Measurements from ENCODE around the gene ADAMTSL5.
"Not testable (repeated sequence)": the region's sequence is repeated elsewhere in the genome, so short reads cannot be mapped to it uniquely, and the experiment has no call there.

The ADAMTSL5 gene

DNA sequence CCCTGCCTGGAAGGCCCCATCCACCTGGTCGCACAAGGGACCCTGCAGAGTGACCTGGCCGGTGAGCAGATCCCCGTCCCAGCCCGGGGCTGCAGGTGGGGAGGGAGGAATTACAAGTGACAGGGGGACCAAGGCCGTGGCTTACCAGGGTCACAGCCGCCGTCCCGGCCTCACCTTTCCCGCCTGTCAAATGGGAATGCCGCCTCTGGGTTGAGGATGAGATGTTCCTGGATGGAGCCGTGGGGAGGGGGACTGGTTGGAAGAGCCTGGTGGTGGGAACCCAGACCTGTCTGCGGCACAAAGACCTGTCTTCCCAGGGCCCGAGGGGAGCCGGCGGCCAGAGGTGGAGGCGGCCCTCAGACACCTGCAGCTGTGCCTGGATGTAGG is 16.6 kb upstream of the ADAMTSL5 start:
- DNase-seq (ENCODE audit: low spot score) = no peak

DNA sequence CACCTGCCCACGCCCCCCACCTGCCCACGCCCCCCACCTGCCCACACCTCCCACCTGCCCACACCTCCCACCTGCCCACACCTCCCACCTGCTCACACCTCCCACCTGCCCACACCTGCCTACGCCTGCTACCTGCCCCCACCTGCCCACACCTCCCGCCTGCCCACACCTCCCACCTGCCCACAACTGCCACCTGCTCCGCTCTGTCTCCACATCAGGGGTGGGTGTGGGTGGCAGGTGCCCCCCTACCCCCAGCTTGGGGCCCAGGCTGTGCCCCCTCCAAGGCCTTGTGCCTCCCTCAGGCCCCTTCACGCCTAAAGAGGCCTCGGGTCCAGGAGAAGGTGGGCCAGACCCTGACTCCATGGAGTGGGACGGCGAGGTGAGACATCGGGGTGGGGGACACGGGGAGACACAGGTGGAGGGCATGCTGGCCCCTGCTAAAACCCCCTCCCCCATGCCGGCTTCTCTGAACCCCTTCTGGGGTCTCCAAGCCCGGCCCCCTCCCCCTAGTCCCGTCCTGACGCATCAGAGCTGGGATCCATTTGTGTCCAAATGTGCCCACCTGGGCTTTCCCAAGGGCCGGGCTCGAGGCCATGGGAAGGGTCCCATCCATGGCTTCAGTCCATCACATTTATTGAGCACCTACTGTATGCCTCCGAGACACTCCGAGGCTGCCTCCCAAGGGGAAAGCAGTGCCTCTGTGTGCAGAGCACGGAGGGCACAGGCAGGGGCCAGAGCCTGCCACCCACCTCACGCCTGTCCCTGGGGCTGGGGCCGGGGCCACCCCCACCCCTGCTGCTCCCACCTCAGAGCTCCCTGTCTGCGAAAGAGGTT is 16.0 kb upstream of the ADAMTSL5 start:
- no peak for DNase-seq (ENCODE audit: low spot score)

DNA sequence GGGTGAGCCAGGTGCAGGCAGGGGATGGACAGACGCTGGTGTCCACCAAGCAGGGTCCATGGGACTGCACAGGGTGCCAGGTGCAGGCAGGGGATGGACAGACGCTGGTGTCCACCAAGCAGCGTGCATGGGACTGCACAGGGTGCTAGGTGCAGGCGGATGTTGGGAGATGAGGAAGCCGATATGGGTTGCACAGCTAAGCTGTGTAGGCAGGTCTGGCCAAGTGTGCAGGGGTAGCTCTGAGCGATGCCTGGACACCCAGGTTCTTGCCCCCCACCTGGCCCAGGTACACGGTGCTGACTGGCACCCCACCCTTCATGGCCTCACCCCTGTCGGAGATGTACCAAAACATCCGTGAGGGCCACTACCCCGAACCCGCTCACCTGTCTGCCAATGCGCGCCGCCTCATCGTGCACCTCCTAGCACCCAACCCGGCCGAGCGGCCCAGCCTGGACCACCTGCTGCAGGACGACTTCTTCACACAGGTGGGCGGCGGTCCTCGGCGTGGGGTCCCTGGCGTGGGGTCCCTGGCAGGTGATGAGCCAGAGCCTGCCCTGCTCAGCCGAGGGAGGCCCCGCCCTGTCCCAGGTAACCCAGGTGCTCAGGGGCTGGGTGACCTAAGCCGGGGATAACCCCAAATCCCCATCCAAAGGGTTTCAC is 15.0 kb upstream of the ADAMTSL5 start:
- no peak for DNase-seq (ENCODE audit: low spot score)

DNA sequence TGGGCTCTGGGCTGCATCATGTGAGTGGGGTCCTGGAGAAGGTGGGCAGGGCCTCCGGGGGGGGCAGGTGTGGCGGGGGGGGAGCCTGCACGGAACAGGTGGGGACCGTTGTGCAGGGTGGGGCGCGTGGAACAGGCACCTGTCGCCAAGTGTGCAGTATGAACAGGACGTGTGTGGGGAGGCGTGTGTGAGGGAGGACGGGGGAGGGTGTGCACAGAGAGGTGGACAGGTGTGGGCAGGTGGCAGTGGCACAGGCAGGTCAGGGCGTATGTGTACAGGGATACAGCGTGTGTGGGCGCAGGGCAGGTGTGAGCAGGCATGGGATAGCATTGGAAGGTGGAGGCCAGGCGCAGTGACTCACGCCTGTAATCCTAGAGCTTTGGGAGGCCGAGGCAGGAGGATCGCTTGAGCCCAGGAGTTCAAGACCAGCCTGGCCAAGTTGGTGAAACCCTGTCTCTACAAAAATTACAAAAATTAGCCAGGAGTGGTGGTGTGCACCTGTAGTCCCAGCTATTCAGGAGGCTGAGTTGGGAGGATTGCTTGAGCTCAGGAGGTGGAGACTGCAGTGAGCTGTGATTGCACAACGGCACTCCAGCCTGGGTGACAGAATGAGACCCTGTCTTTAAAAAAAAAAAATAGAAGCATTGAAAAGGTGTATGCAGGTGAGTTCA is 14.3 kb upstream of the ADAMTSL5 start:
- DNase-seq (ENCODE audit: low spot score) = no peak

DNA sequence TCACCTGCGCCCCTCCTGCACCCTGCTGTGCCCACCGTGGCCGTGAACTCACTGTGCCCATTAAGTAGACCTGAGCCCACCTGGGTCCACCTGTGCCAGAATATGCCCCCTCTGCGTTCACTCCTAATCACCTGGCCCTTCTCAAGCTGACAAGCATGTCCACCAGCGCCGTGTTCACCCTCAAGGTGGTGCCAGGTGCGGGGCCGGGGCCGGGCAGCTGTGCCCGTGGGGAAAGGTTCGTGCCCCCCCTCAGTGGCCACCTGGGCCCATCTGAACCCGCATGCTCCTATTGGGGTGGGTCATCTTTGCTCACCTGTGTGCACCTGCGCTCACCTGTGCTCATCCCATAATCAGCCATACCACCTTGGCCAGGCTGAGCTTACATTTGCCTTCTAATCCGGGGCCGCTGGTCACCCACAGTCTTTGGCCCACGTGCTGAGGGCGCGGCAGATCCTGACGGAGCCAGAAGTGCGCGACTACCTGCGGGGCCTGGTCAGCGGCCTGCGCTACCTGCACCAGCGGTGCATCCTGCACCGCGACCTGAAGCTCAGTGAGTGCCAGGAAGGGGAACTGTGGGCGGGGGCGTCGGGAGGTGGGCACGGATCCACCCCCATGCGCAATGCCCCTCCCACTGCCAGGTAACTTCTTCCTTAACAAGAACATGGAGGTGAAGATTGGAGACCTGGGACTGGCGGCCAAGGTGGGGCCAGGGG is 13.4 kb upstream of the ADAMTSL5 start:
- DNase-seq (ENCODE audit: low spot score) = no peak

DNA sequence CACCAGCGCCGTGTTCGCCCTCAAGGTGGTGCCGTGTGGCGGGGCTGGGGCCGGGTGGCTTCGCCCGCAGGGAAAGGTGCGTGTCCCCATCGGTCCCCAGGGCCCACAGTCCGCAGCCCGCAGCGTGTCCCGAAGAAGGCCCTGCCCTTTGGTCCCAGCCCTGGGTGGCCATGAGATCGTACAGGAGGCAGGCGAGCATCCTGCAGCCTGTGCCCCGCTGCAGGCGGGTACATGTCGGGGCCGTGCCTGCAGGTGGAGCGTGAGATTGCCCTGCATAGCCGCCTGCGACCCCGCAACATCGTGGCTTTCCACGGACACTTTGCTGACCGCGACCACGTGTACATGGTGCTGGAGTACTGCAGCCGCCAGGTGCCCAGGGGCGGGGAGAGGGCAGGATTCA is 12.5 kb upstream of the ADAMTSL5 start:
- DNase-seq (ENCODE audit: low spot score) = no peak

DNA sequence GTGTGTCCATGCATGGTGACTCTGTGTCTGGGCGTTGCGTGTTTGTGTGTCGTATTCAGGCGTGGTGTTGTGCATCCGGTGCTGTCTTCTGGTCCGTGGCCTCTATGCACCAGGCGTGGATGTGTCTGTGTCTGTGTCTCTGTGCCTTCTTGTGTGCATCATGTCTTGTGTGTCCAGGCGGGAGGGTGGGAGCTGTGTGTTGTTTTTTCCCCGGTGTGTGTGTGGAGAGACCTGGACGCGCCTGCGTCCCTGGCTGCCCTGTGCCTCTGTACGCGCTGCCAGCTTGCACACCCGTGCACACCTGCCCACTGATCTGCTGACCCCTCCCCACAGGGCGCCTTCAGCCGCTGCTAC is 12.1 kb upstream of the ADAMTSL5 start:
- DNase-seq (ENCODE audit: low spot score) = no peak

DNA sequence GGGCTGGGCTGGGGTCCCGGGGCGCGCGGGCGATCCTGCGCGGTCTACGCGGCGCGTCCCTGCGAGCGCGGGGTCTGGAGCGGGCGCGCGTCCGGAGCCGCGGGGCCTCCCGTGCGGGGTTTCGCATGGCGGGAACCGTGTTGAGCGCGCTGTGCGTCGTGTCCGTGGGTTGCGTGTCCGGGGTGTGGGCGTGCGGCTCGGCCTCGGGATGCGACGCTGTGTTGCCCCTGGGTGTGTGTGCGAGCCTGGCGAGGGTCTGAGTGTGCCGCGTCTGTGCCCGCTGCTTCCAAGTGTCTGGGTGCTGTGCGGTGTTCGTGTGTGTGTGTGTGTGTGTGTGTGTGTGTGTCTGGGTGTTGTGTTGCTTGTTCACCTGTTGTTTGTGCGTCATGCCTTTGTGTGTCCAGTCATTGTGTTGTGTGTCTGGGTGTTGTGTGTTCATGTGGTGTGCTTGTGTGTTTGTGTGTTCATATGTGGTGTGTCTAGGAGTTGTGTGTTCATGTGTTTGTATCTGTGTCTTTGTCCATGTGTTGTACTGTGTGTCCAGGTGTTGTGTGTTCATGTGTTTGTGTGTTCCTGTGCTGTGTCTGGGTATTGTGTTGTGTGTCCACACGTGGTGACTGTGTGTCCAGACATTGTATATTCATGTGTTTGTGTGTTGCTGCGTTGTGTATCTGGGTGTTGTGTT is 11.6 kb upstream of the ADAMTSL5 start:
- DNase-seq (ENCODE audit: low spot score) = no peak

DNA sequence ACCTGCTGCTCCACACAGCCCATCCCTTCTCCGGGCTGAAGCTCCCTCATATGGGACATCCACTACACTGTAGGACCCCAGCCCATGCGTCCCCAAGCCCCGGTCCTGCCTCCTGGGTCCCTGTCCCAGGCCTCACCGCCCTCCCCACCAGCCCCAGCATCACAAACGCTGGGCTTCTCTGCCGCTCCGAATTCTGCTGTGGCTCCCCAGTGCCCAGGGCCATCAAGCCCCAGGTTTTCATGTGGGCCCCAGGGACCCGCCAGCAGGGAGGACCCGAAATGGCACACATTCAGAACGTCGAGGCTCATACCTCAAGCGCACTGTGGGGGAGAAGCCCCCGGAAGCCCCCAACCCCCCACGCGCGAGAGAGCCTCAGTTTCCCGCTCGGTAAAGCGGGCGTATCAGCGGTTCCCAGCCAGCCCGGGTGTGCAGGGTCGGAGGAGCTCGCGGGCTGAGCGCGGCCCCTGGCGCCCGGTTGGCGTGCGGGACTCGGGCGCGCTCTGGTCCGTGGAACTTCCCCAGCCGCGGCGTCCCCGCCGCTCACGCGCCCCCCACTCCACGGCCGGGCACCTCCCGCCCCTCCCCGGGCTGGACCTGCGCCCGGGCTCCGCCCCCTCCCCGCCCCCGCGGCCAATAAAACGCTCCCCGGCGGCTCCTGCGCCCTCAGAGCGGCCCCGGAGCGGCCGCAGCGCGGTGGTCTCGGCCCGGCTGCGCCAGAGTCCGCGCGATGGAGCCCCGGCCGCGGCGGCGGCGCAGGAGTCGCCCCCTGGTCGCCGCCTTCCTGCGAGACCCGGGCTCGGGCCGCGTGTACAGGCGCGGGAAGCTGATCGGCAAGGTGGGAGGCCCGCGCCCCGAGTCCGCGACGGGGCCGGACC is 10.8 kb upstream of the ADAMTSL5 start, which contains the start of gene PLK5:
TSS of gene PLK5 (plus strand) at position 666 of the 875 bp plus-strand sequence. CDS start 2,920 bp downstream, outside the sequence.
- DNase-seq (ENCODE audit: low spot score) = no peak

DNA sequence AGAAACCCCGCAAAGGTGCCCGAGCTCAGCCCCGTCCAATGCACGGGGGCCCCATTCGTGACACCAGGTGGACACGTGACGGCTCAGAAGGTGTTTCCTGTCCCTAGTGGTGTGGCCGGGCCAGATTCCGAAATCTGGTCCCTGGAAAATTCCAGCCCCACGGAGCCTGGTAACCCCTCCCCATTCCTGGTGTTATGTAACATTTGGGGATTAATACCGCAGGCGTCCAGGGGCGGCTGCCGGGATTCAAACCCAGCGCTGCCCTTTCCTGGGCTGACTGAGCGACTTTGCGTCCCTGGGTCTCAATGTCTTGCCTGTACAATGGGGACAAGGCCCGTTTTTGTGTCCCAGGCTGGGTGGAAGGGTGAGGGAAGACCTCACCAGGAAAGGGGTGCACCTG is 10.0 kb upstream of the ADAMTSL5 start:
- DNase-seq (ENCODE audit: low spot score) = no peak

DNA sequence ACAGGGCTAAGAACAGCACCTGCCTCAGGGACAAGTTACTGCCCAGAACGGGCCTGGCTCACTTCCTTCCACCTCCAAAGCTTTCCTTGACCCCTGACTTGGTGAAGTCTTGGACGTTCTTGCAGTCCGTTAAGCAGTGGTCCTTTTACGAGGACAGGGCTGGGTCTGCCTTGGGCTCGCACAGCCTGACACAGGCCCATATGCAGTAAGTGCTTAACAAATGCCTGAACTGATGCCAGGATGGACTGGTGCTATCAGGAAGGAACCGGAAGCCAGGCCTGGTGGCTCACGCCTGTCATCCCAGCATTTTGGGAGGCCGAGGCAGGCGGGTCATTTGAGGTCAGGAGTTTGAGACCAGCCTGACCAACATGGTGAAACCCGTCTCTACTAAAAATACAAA is 9.2 kb upstream of the ADAMTSL5 start:
- no peak for DNase-seq (ENCODE audit: low spot score)

DNA sequence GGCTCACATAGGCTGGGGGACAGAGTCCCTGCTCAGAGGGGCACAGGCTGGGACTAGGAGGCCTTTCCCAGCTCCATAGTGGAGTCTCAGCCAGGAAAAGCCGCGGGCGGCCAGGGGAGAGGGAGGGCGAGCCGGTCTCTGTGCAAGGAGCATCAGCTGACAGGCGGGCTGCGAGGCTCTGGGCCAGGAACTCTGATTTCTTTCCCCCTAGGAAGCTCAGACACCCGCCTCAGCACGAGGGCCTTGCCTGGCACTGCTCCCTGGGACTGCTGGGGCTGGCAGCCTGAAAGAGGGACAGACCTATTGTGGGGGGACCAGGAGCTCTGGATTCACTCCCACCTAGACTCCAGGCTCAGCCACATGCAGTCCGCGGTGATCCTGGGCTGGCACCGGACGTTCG is 8.8 kb upstream of the ADAMTSL5 start:
- DNase-seq (ENCODE audit: low spot score) = no peak

DNA sequence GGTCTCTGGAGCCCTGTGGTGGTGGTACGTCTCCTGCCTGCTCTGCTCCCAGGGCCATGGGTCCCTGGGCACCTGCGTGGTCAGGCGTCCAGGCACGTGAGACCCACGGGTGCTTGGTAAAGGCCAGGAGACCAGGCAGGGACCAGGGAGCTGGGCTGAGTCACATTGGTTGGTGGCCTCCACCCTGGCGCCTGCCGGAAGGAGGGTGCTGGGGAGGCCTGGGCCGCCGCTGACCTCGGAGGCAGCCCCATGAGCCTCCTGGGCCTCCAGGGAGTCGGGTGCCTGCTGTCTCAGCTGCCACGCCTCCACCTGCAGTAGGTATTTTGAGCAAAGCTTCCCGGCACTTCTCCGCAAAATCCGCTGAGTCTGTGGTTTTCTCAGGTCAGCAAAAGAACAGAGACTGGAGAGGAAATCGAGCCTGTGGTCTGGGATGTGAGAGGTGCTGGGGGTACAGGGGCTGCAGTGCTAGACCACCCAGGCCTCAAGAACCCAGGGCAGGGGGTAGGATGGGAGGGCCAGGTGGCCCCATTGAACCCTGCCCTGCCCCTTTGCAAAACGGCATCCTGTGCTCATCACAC is 7.5 kb upstream of the ADAMTSL5 start:
- no peak for DNase-seq (ENCODE audit: low spot score)

DNA sequence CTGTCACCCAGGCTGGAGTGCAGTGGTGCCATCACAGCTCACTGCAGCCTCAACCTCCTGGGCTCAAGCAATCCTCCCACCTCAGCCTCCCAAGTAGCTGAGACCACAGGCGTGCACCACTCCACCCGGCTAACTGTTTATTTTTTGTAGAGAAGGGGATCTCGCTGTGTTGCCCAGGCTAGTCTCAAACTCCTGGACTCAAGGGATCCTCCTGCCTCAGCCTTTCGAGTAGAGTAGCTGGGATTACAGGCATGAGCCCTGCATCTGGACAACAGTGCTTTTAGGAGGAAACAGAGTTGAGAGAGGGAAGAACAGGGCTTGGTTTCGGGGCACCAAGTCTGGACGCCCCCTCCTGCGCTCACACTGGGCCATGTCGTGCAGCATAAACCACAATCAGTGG is 7.0 kb upstream of the ADAMTSL5 start:
- DNase-seq (ENCODE audit: low spot score) = not testable (repeated sequence)

DNA sequence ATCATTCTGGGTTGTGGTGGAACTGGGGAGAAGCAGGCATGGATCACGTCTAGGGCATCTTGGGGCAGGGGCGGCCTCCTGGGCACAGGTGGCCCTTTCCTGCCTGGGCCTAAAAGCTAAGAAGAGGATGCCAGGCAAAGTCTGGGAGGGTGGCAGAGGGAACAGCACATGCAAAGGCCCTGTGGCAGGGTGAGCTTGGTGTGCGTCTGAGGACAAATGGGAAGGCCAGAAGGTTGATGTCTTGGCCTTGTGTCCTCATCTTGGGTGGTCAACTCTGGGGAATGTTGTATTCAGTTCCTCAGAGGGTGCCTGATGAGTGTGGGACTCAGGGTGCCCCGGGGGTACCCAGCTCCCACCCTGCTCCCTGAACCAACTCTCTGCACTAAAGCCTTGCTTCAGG is 5.7 kb upstream of the ADAMTSL5 start:
- DNase-seq (ENCODE audit: low spot score) = no peak

DNA sequence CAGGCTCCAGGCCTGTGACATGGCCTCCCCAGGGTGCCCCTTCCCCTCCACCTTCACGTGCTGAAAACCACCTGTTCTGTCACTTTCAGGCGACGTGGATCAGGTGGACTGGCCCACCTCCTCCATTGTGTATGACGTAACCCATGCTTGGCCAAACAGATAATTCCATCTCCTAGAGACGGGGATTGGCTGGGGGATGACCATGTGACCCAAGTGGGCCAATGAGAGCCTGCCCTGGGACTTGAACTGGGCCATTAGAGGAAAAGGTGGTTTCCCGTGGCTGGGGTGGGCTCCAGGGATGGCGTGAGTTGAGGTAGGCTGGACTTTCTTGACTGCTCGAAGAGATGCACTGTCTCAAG is 3.6 kb upstream of the ADAMTSL5 start:
- DNase-seq (ENCODE audit: low spot score) = no peak

DNA sequence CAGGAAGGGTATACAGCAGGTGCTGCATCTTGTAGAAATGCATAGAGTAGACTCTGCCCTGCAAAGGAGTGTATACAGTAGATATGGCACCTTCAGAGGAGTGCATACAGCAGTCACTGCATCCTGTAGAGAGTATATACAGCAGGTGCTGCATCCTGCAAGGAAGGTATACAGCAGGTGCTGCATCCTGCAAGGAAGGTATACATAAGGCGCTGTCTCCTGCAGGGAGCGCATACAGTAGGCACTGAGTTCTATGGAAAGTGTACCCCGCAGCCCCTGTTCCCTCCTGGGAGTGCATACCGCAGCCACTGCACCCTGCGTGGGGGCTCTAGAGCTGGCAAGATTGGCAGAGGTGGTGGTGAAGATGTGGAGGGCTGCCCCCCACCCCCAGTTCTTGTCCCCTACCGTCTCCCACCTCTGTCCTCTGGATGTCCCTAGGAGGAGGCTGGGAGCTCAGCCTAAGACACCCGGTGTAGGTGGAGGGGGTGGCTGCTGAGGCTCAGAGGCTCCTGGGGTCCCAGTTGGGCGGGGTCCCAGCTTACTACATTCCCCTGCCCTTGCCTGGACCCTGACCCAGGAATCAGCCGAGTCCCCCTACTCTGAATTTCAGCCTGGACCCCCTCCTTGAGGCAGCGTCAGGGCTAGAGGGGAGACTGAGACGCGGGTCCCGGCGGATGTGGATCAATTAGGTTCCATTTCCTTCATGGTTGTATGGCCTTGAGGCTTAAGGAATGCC is 2.3 kb upstream of the ADAMTSL5 start:
- DNase-seq (ENCODE audit: low spot score) = no peak

DNA sequence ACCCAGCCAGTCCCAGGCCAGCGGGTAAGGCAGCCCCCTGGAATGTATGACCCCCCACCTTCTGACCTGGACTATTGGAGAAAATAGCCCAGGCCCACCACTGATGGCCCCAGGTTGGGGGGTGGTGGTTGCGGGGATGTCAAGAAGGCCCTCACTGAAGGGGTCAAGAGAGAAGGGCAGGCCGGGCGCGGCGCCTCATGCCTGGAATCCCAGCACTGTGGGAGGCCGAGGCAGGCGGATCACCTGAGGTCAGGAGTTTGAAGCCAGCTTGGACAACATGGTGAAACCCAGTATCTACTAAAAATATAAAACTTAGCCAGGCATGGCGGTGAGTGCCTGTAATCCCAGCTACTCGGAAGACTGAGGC is 1.5 kb upstream of the ADAMTSL5 start:
- DNase-seq (ENCODE audit: low spot score) = no peak

DNA sequence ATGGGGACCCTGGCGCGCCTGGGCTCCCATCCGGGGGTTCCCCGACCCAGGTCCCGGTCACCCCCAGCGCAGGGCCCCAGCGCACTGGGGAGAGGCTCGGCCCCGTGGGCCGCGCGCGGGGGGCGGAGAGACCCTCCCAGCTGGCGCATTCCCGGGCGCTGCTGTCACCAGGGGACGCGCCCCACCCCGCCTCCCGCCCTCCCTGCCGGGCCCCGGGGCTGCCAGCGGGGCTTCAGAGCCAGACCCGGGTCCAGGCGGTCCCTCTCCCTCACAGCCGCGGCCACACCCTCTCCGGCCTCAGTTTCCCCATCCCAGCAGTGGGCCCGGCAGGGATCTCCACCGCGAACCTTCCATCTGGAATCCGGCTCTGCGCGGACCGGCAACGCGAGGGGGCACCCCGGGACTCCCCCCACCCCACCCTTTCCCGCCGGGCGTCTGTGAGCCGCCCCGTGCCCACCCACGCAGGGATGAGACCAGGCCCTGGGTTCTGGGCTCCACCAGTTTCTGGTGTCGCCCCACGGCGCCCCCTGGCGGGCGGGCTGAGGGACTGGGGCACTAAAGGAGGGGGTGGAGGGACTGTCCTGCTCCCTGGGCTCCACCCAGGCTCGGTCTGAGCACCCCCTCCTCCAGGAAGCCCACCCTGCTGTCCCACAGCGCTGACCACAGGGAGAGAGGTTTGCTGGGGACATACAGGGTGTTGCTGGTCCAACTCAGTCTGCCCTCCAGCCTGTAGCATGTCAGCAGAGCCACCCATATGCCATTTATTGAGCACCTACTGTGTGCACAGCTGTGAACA is 878 bp upstream of the ADAMTSL5 start:
- DNase-seq (ENCODE audit: low spot score) = peak; percentile 82

Data from AG08395 (cell line).